Gastroesophageal sphincter (tissue), 4 donors: ENCODE measurements around the gene NUBP1. TPM values are rescaled to one million over a fixed set of nuclear protein-coding genes. Genes with fewer than 3 reads are reported as not detected.

Source experiments
- ATAC-seq: fragments of 150-250 bp; one replicate; pipeline ENCODE4 v1.9.1; 2016; ENCODE audit warnings: mild to moderate bottlenecking, moderate library complexity
- H3K27ac ChIP-seq, 4 donors: fragments of 200-600 bp; sonication (generic) in 3 of 4; 1 replicate in 3 of 4; 2 replicates in 1 of 4; pipeline ENCODE4 v1.5.1; 2016 to 2019
- H3K27me3 ChIP-seq: fragments of 200-600 bp; sonication (generic); one replicate; pipeline ENCODE4 v1.5.1; 2019
- H3K36me3 ChIP-seq, 2 donors: fragments of 200-600 bp; sonication (generic); one replicate each; pipeline ENCODE4 v1.5.1; 2019; ENCODE audit warnings: control low read depth in 1 of 2
- H3K4me1 ChIP-seq, 3 donors: fragments of 200-600 bp; sonication (generic); 1 replicate in 2 of 3; 2 replicates in 1 of 3; pipeline ENCODE4 v1.5.1; 2016 to 2019; ENCODE audit warnings: control low read depth in 2 of 3
- H3K4me3 ChIP-seq, 2 donors: fragments of 200-600 bp; sonication (generic); one replicate each; pipeline ENCODE4 v1.5.1; 2019; ENCODE audit warnings: mild to moderate bottlenecking in 1 of 2, moderate library complexity in 1 of 2
- H3K9me3 ChIP-seq, 3 donors: fragments of 200-600 bp; sonication (generic); one replicate each; pipeline ENCODE4 v1.5.1; 2017 to 2019; ENCODE audit warnings: control low read depth in 2 of 3
- EP300 ChIP-seq: sonication (generic); formaldehyde crosslinking; IDR thresholded peaks from one replicate; pipeline ENCODE4 v1.6.1; 2017; ENCODE audit warnings: antibody characterized with exemption, mild to moderate bottlenecking
- POLR2A ChIP-seq, 2 donors: fragments of 450-650 bp; IDR thresholded peaks; one replicate each; pipeline ENCODE4 v1.6.1; 2017; ENCODE audit warnings: antibody characterized with exemption in 2 of 2, mild to moderate bottlenecking in 2 of 2, moderate library complexity in 1 of 2
- POLR2AphosphoS5 ChIP-seq: sonication (generic); formaldehyde crosslinking; IDR thresholded peaks from one replicate; pipeline ENCODE4 v1.6.1; 2017; ENCODE audit warnings: antibody characterized with exemption
- WGBS, 2 donors: methylation state at CpG; one replicate each; pipeline ENCODE4 v1.1.5; 2018; ENCODE audit warnings: low coverage in 1 of 2; 5-methylcytosine and 5-hydroxymethylcytosine counted together
- total RNA-seq, 4 donors: library from RNA; depleted of rRNA; stranded (reverse); fragments of >200 nt; gene quantifications; one replicate each; pipeline ENCODE4 v1.1.0, GENCODE V29; 2016
- TF ChIP-seq, protein P1 (sequence below), 4 experiments: fragments of 200-600 bp in 2 of 4; fragments of 450-650 bp in 2 of 4; sonication (generic) in 1 of 4; IDR thresholded peaks; one replicate each; pipeline ENCODE4 v1.5.1; 2017 to 2019; ENCODE audit warnings: antibody characterized with exemption in 4 of 4, mild to moderate bottlenecking in 2 of 4, moderate library complexity in 2 of 4

The NUBP1 gene
- total RNA-seq, 4 donors from 2014 or later: 18.5 to 49.0 (median 34.8) TPM

DNA sequence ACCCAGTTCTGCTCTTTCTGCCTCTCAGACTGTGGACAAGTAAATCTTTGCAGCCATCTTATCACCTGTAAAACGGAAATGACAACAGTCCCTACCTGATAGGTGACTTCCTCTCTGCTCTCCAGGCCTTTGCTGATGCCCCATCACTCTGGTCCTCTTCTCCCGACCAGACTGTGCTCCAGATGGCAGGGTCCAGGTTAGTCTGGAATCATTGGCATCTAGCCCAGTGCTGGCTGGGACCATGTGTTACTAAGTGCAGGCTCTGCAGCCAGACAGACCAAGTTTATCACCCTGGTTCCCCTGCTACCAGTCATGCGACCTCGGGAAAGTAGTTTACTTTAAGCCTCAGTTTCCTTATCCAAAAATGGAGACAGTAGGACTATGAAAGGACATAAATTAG lies 1.8 kb upstream of the NUBP1 start:
- TF ChIP-seq, protein P1, sequence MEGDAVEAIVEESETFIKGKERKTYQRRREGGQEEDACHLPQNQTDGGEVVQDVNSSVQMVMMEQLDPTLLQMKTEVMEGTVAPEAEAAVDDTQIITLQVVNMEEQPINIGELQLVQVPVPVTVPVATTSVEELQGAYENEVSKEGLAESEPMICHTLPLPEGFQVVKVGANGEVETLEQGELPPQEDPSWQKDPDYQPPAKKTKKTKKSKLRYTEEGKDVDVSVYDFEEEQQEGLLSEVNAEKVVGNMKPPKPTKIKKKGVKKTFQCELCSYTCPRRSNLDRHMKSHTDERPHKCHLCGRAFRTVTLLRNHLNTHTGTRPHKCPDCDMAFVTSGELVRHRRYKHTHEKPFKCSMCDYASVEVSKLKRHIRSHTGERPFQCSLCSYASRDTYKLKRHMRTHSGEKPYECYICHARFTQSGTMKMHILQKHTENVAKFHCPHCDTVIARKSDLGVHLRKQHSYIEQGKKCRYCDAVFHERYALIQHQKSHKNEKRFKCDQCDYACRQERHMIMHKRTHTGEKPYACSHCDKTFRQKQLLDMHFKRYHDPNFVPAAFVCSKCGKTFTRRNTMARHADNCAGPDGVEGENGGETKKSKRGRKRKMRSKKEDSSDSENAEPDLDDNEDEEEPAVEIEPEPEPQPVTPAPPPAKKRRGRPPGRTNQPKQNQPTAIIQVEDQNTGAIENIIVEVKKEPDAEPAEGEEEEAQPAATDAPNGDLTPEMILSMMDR (IDR thresholded peaks at IDR 0.05): no peak
- TF ChIP-seq POLR2AphosphoS5: no peak
- TF ChIP-seq EP300: no peak
- TF ChIP-seq POLR2A (IDR thresholded peaks at IDR 0.05): no peak
- H3K4me3 ChIP-seq: no peak overlapping the region
- peaks cover 0 to 5% of the 10 kb centered on the region in 2 donors for H3K36me3 ChIP-seq
- ATAC-seq: no peak
- peaks cover 0 to 66% (median 16%) of the 10 kb centered on the region in 3 donors for H3K4me1 ChIP-seq
- no peaks in the 10 kb centered on the region for H3K9me3 ChIP-seq
- H3K27me3 ChIP-seq: no peaks in the 10 kb centered on the region
- 51 to 60% methylated on average over 1 to 3 of the region's 4 CpGs for WGBS, 2 donors
- peak overlapping the region in 2 of 4 donors; percentile 4 to 30 for H3K27ac ChIP-seq

DNA sequence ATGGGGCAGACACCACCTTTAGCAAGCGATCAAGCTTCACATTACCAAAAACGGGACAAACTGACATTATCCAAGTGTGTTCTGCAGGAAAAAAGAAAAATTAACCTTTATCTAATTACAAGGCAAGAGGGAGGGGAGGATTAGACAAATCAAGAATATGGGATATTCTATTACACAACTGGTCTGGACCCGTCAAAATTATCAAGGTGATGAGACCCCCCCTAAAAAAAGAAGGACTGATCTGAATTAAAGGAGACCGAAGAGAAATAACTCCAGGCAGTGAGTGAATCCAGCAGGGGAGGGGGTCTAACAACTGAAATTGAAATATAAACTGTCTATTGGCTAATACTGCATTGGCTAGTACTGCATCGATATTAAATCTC lies 424 bp upstream of the NUBP1 start:
- 4 to 23% methylated on average over 3 to 5 of the region's 5 CpGs for WGBS, 2 donors
- Histone ChIP-seq H3K36me3 (peaks cover 0 to 19% of the 10 kb centered on the region in 2 donors), H3K4me3 (peak overlapping the region in 1 of 2 donors; percentile 58), H3K4me1 (peaks cover 0 to 53% (median 11%) of the 10 kb centered on the region in 3 donors), H3K9me3 (no peaks in the 10 kb centered on the region), H3K27ac (peak overlapping the region; percentile 78 to 98 (median 93)), H3K27me3 (no peaks in the 10 kb centered on the region)
- ATAC-seq: no peak
- no peak for TF ChIP-seq EP300
- TF ChIP-seq, protein P1 (IDR thresholded peaks at IDR 0.05): no peak
- TF ChIP-seq POLR2A (IDR thresholded peaks at IDR 0.05): no peak
- TF ChIP-seq POLR2AphosphoS5: no peak

DNA sequence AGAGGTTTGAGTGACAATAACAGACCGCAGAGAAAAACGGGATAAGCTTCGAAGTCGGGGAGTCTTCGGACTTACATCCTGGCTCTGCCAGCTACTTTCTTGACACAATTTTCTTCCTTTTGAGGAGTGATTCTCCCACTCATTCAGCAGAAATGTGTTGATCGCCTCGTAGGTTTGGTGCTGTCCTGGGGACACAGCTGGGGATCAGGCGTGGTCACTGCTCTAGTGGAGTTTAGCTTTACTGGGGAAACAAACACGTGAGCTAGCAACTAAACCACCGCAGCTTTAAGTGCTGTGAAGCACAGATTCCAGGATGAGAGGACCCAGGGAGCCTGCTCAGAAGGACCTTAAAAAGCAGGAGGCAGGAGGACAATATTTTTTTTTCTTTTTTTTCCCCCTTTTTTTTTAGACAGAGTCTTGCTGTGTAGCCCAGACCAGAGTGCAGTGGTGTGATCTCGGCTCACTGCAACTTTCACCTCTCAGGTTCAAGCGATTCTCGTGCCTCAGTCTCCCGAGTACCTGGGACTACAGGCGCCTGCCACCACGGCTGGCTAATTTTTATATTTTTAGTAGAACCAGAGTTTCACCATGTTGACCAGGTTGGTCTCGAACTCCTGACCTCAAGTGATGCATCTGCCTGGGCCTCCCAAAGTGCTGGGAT lies 858 bp downstream of the NUBP1 start:
- TF ChIP-seq, protein P1 (IDR thresholded peaks at IDR 0.05): no peak
- TF ChIP-seq POLR2AphosphoS5 (no peak), EP300 (no peak), POLR2A (IDR thresholded peaks at IDR 0.05) (no peak)
- peak; percentile 34 for ATAC-seq
- Histone ChIP-seq H3K27me3 (no peaks in the 10 kb centered on the region), H3K9me3 (no peaks in the 10 kb centered on the region), H3K4me3 (peak overlapping the region; percentile 39 to 58), H3K4me1 (peaks cover 0 to 43% (median 11%) of the 10 kb centered on the region in 3 donors), H3K27ac (peak overlapping the region; percentile 35 to 98 (median 93)), H3K36me3 (peaks cover 0 to 32% of the 10 kb centered on the region in 2 donors)
- WGBS, 2 donors: 9 to 40% methylated on average over 7 to 11 of the region's 17 CpGs

DNA sequence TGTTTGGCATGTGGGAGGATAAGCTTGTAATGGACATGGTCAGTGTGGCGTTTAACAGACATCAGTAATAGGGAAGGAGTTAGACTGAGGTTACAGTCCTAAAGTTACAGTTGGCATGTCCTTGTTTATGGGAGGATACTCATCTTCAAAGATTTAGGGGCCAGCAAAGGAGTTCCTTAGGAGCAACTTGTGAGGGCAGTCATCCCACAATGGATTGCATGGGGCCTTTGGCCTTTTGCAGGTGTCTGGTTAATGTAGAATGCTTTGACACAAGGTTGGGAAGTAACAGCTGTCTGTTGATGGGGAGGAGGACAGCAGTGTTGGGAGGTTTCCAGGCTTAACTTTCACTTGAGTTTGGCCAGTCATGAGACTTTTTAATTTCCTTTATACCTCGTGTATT lies 2.2 kb downstream of the NUBP1 start:
- TF ChIP-seq POLR2AphosphoS5: no peak
- TF ChIP-seq POLR2A (IDR thresholded peaks at IDR 0.05): no peak
- TF ChIP-seq EP300: no peak
- TF ChIP-seq, protein P1 (IDR thresholded peaks at IDR 0.05): no peak
- no peaks in the 10 kb centered on the region for H3K27me3 ChIP-seq
- ATAC-seq: no peak
- peaks cover 0 to 45% of the 10 kb centered on the region in 2 donors for H3K36me3 ChIP-seq
- peaks cover 0 to 43% (median 11%) of the 10 kb centered on the region in 3 donors for H3K4me1 ChIP-seq
- H3K9me3 ChIP-seq: no peaks in the 10 kb centered on the region
- H3K27ac ChIP-seq: peak overlapping the region in 3 of 4 donors; percentile 91 to 98 (median 95)
- no peak overlapping the region for H3K4me3 ChIP-seq
- WGBS, 2 donors: 11 to 13% methylated on average over 2 of the region's 2 CpGs

DNA sequence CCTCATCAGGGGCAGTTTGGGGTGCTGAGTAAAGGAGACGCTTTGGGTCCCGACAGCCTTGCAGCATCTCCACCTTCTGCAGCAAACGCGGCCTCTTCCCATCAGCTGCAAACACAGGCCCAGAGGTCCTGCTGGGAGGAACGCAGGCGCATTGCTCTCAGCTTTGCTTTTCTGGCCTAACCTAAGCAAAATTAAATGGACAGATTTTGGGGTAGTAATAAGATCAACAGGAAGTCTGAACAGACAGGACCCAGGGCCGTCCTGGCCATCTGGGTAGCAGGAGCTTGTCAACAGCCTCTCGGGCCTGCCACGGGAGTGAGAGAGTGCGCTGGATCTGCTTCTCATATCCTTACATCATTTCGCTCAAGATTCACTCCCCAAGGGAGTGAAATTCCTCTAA lies 7.2 kb downstream of the NUBP1 start:
- 80 to 82% methylated on average over 1 to 11 of the region's 11 CpGs for WGBS, 2 donors
- TF ChIP-seq, protein P1 (IDR thresholded peaks at IDR 0.05): no peak
- no peak for TF ChIP-seq POLR2A (IDR thresholded peaks at IDR 0.05)
- TF ChIP-seq POLR2AphosphoS5: no peak
- TF ChIP-seq EP300: no peak
- Histone ChIP-seq H3K4me3 (no peak overlapping the region), H3K4me1 (peaks cover 0 to 9% (median 2%) of the 10 kb centered on the region in 3 donors), H3K36me3 (peaks cover 0 to 94% of the 10 kb centered on the region in 2 donors), H3K27me3 (no peaks in the 10 kb centered on the region), H3K27ac (no peak overlapping the region), H3K9me3 (no peaks in the 10 kb centered on the region)
- no peak for ATAC-seq
